Fibroblast of lung (primary cell): Measurements from ENCODE around the gene CASP7.

ENCODE experiments used
- EZH2 ChIP-seq: IDR thresholded peaks from 2 replicates; pipeline ENCODE4 v1.5.1; 2012; ENCODE audit warnings: low read length, control low read depth, mild to moderate bottlenecking; ENCODE audit errors: missing control alignments
- TF ChIP-seq, protein P1 (sequence below), 2 donors: IDR thresholded peaks in 1 of 2; conservative IDR thresholded peaks in 1 of 2; 1 replicate in 1 of 2; 2 replicates in 1 of 2; pipeline ENCODE4 v1.5.1; 2011 to 2012; ENCODE audit warnings: low read length in 2 of 2, control low read depth in 1 of 2, inconsistent platforms in 1 of 2, low read depth in 1 of 2, mild to moderate bottlenecking in 1 of 2

DNA sequence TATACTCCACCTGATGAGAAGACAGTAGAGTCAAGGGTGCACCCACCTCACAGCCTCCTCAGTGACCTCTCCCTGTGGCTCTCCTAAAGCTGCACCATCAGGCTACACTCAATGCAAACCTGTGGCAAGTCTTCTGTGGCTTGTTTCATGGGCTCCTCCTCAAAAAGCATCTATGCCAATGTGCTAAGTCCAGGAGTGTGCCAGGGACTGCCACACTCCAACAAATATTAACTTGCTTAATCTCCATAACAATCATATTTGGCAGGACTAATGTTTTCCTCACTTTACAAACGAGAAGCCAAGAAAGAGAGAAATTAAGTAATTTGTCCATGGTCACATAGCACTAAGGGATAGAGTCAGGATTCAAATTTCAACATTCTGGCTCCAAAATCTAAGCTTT, 27.8 kb upstream of the CASP7 start:
- TF ChIP-seq, protein P1, sequence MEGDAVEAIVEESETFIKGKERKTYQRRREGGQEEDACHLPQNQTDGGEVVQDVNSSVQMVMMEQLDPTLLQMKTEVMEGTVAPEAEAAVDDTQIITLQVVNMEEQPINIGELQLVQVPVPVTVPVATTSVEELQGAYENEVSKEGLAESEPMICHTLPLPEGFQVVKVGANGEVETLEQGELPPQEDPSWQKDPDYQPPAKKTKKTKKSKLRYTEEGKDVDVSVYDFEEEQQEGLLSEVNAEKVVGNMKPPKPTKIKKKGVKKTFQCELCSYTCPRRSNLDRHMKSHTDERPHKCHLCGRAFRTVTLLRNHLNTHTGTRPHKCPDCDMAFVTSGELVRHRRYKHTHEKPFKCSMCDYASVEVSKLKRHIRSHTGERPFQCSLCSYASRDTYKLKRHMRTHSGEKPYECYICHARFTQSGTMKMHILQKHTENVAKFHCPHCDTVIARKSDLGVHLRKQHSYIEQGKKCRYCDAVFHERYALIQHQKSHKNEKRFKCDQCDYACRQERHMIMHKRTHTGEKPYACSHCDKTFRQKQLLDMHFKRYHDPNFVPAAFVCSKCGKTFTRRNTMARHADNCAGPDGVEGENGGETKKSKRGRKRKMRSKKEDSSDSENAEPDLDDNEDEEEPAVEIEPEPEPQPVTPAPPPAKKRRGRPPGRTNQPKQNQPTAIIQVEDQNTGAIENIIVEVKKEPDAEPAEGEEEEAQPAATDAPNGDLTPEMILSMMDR (conservative IDR thresholded peaks at IDR 0.05 in 1 of 2, IDR thresholded peaks at IDR 0.05 in 1 of 2; ENCODE audit: low read depth in 1 of 2, low read length in 2 of 2) = no peak
- TF ChIP-seq EZH2 = no peak
